Stomach (tissue), 9 donors: ENCODE measurements around the gene ELP2. TPM values are rescaled to one million over a fixed set of nuclear protein-coding genes. Genes with fewer than 3 reads are reported as not detected.

ENCODE experiments used
- DNase-seq, 2 donors: peaks; one replicate each; pipeline versions ENCODE4 v3.0.0 to v3.0.0-alpha.2; 2013 to 2019
- H3K27ac ChIP-seq, 5 donors: fragments of 200-600 bp in 4 of 5; sonication (generic) in 4 of 5; one replicate each; pipeline ENCODE4 v1.5.1; 2013 to 2019; ENCODE audit warnings: mild to moderate bottlenecking in 1 of 5, moderate library complexity in 1 of 5
- H3K27me3 ChIP-seq, 3 donors: fragments of 200-600 bp; sonication (generic); one replicate each; pipeline ENCODE4 v1.5.1; 2017 to 2019; ENCODE audit warnings: mixed run types in 1 of 3
- H3K36me3 ChIP-seq, 4 donors: fragments of 200-600 bp; sonication (generic); 1 replicate in 3 of 4; 2 replicates in 1 of 4; pipeline ENCODE4 v1.5.1; 2016 to 2019
- H3K4me1 ChIP-seq, 4 donors: fragments of 200-600 bp; sonication (generic); one replicate each; pipeline ENCODE4 v1.5.1; 2016 to 2019
- H3K4me3 ChIP-seq, 4 donors: fragments of 200-600 bp; sonication (generic) in 3 of 4; one replicate each; pipeline ENCODE4 v1.5.1; 2016 to 2019; ENCODE audit warnings: mild to moderate bottlenecking in 1 of 4
- H3K9me3 ChIP-seq, 4 donors: fragments of 200-600 bp; sonication (generic); one replicate each; pipeline ENCODE4 v1.5.1; 2016 to 2019
- CTCF ChIP-seq, 7 experiments: fragments of 450-650 bp in 4 of 7; fragments of 200-600 bp in 3 of 7; sonication (generic) in 3 of 7; IDR thresholded peaks; one replicate each; pipeline ENCODE4 v1.5.1; 2016 to 2019; ENCODE audit warnings: antibody characterized with exemption in 7 of 7, control low read depth in 2 of 7, mild to moderate bottlenecking in 1 of 7
- EP300 ChIP-seq: sonication (generic); formaldehyde crosslinking; IDR thresholded peaks from one replicate; pipeline ENCODE4 v1.6.1; 2017; ENCODE audit warnings: antibody characterized with exemption
- POLR2A ChIP-seq, 4 donors: fragments of 450-650 bp; IDR thresholded peaks; one replicate each; pipeline ENCODE4 v1.6.1; 2016; ENCODE audit warnings: antibody characterized with exemption in 4 of 4, control low read depth in 2 of 4, mild to moderate bottlenecking in 1 of 4, moderate library complexity in 1 of 4
- POLR2AphosphoS5 ChIP-seq, 3 donors: sonication (generic); formaldehyde crosslinking; IDR thresholded peaks; one replicate each; pipeline ENCODE4 v1.6.1; 2016; ENCODE audit warnings: antibody characterized with exemption in 3 of 3
- WGBS, 5 donors: extraction: QIAGEN DNeasy Blood & Tissue Kit in 3 of 5; methylation state at CpG; one replicate each; pipeline versions ENCODE4 v1.1.5 to v1.1.7; 2013 to 2018; 5-methylcytosine and 5-hydroxymethylcytosine counted together
- intact Hi-C: fragments of 100-400 bp; cut with DNase I; formaldehyde crosslinking; loops from one replicate; pipeline ENCODE4 v1.15.1; 2023; ENCODE audit warnings: low total_unique reads
- polyA plus RNA-seq, 3 donors: library from polyadenylated mRNA; stranded (reverse); fragments of 200-250 nt; gene quantifications; one replicate each; pipeline ENCODE4 v1.2.3, GENCODE V29; 2013
- total RNA-seq, 5 donors: library from RNA; depleted of rRNA; stranded (reverse); fragments of >200 nt; gene quantifications; one replicate each; pipeline versions ENCODE4 v1.1.0 to v1.2.3, GENCODE V29; 2014 to 2016
- donor health status: healthy with polysubstance abuse.
- donor health status: Bipolar disorder and iron deficiency.
- donor health status: healthy.

Gene ELP2
- total and polyA plus RNA-seq, 8 donors = 24.1 to 278 (median 63.4) TPM

DNA sequence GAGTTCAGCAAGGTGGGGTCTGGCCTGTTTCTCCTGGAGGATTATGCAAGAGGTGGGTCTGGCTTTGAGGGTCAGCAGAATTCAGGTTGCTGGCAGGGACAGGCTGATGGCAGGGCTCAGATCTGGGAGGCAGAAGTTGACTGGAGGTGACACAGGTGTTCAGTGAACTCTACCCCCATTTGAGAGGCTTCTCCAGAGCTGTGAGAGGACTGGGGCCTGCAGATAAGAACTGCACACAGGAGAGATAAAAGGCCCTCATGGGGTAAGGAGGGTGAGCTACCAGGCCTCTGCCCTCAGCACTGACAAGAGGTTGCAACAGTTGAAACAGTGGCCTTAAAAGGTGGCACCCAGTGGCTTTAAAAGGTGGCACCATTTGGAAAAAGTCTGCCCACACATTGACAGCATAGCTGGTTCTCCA is 70.7 kb downstream of the ELP2 start:
- Histone ChIP-seq H3K4me1 (no peaks in the 10 kb centered on the region), H3K27ac (no peak overlapping the region), H3K36me3 (no peaks in the 10 kb centered on the region), H3K4me3 (no peak overlapping the region), H3K9me3 (no peaks in the 10 kb centered on the region), H3K27me3 (no peaks in the 10 kb centered on the region)
- no peak for DNase-seq
- TF ChIP-seq CTCF (IDR thresholded peaks at IDR 0.05) = no peak
- TF ChIP-seq POLR2A (IDR thresholded peaks at IDR 0.05) = no peak
- TF ChIP-seq EP300 = no peak
- TF ChIP-seq POLR2AphosphoS5 (IDR thresholded peaks at IDR 0.05) = no peak
- intact Hi-C loops = no loop called here

DNA sequence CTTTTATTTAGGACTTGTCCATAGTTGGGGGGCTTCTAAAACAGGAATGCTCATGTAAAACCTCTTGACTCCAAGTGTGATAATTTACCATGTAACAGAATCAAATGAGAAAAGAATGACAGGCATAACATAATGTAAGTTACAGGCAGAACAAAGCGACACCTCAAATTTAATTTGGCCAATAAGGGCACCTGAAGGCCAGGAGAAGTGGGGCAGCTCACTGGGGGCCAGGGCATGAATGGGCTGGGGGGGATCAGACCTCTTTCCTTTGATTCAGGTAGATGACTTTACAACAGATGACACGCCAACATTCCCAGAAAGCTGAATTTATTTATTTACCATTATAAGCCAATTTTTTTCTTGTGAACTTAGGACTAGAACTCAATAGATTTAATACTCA is 72.1 kb downstream of the ELP2 start:
- intact Hi-C loops = no loop called here
- no peak for TF ChIP-seq POLR2A (IDR thresholded peaks at IDR 0.05)
- no peak for TF ChIP-seq EP300
- no peak for TF ChIP-seq CTCF (IDR thresholded peaks at IDR 0.05)
- no peak for TF ChIP-seq POLR2AphosphoS5 (IDR thresholded peaks at IDR 0.05)
- Histone ChIP-seq H3K27ac (no peak overlapping the region), H3K9me3 (no peaks in the 10 kb centered on the region), H3K36me3 (no peaks in the 10 kb centered on the region), H3K4me1 (no peaks in the 10 kb centered on the region), H3K4me3 (no peak overlapping the region), H3K27me3 (no peaks in the 10 kb centered on the region)
- DNase-seq = no peak
- whole genome bisulfite sequencing, 5 donors = 87 to 98% (median 92%) methylated on average over 2 of the region's 2 CpGs

DNA sequence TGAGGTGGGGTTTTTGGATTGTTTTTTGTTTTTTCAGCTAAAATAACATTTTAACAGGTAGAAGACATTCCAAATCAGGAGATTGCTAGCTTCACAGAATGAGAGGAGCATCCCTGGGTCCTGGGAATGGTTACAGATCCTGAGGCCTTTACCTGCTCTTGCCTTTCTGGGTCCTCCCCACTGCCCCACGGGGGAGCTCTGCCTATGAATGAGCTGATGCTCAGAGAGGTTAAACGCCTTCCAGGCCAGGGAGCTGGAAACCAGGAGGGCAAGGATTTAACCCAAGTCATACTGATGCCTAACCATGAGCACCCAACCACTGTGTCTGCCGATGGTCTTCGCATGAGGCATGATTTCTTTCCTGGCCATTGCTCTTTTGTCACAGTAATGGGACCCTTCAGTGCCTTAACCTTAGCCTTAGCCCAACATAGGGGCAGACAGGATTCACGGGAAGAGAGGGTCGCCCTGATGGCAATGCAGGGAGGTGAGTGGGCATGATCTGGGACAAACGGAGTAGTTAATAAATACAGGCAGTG is 73.7 kb downstream of the ELP2 start:
- H3K4me3 ChIP-seq = no peak overlapping the region
- H3K27me3 ChIP-seq = no peaks in the 10 kb centered on the region
- WGBS, 5 donors = 78 to 83% (median 81%) methylated on average over 7 of the region's 7 CpGs
- TF ChIP-seq CTCF (IDR thresholded peaks at IDR 0.05) = no peak
- TF ChIP-seq POLR2A (IDR thresholded peaks at IDR 0.05) = no peak
- TF ChIP-seq EP300 = no peak
- TF ChIP-seq POLR2AphosphoS5 (IDR thresholded peaks at IDR 0.05) = no peak
- no peak for DNase-seq
- H3K9me3 ChIP-seq = no peaks in the 10 kb centered on the region
- H3K4me1 ChIP-seq = no peaks in the 10 kb centered on the region
- H3K27ac ChIP-seq = no peak overlapping the region
- H3K36me3 ChIP-seq = no peaks in the 10 kb centered on the region
- intact Hi-C loops = no loop called here

GRCh38 chr18:36205166-36205565 is 75.5 kb downstream of the ELP2 start:
- no peak overlapping the region for H3K27ac ChIP-seq
- no peak overlapping the region for H3K4me3 ChIP-seq
- TF ChIP-seq EP300 (no peak), CTCF (IDR thresholded peaks at IDR 0.05) (no peak), POLR2A (IDR thresholded peaks at IDR 0.05) (no peak)
- WGBS, 5 donors = 86 to 89% (median 88%) methylated on average over 4 of the region's 4 CpGs
- intact Hi-C loops = no loop called here
- H3K9me3 ChIP-seq = no peaks in the 10 kb centered on the region
- no peak for DNase-seq
- no peaks in the 10 kb centered on the region for H3K36me3 ChIP-seq
- no peaks in the 10 kb centered on the region for H3K27me3 ChIP-seq
- H3K4me1 ChIP-seq = no peaks in the 10 kb centered on the region
